NCI-H2171 treated with DMSO at 0.1 percent for 48 hours (cell line): ENCODE results near the gene AHRR.
"Not testable (repeated sequence)": the region's sequence is repeated elsewhere in the genome, so short reads cannot be mapped to it uniquely, and the experiment has no call there.

Experiments
- DNase-seq: peaks from one replicate; lab custom pipeline; 2025; lab: John Stamatoyannopoulos, UW

AHRR gene

GRCh38 chr5:321230-321725 is at the start of gene AHRR:
AHRR (plus strand) TSS chr5:321714; CDS start chr5:343903, 22,189 bp downstream.
- DNase-seq, result peak; percentile 46

- DNase-seq, result not testable (repeated sequence)
These were observed 49.7 kb upstream of the AHRR start for GRCh38 chr5:271828-272167.

GRCh38 chr5:273091-273490 is 48.4 kb upstream of the AHRR start:
- DNase-seq, result not testable (repeated sequence)

- DNase-seq, result not testable (repeated sequence)
These were observed 48.0 kb upstream of the AHRR start for GRCh38 chr5:273491-273890.

GRCh38 chr5:274346-274745 is 47.2 kb upstream of the AHRR start:
- DNase-seq, result not testable (repeated sequence)

GRCh38 chr5:278646-279045 is 42.9 kb upstream of the AHRR start:
- DNase-seq, result no peak

GRCh38 chr5:279051-279665 is 42.4 kb upstream of the AHRR start:
- not testable (repeated sequence) for DNase-seq

GRCh38 chr5:285991-286557 is 35.4 kb upstream of the AHRR start:
- DNase-seq, result no peak

- DNase-seq, result not testable (repeated sequence)
These were observed 31.3 kb upstream of the AHRR start for GRCh38 chr5:290200-290599.

GRCh38 chr5:291345-291744 is 30.2 kb upstream of the AHRR start:
- not testable (repeated sequence) for DNase-seq

- DNase-seq, result not testable (repeated sequence)
These were observed 26.7 kb upstream of the AHRR start for GRCh38 chr5:294788-295187.

- not testable (repeated sequence) for DNase-seq
These were observed 25.3 kb upstream of the AHRR start for GRCh38 chr5:296207-296606.

GRCh38 chr5:296954-297353 is 24.6 kb upstream of the AHRR start:
- DNase-seq, result not testable (repeated sequence)

- DNase-seq, result not testable (repeated sequence)
These were observed 24.1 kb upstream of the AHRR start for GRCh38 chr5:297448-297847.

GRCh38 chr5:297991-298736 is 23.4 kb upstream of the AHRR start:
- not testable (repeated sequence) for DNase-seq

GRCh38 chr5:298737-299125 is 22.8 kb upstream of the AHRR start:
- DNase-seq, result no peak

GRCh38 chr5:299921-300320 is 21.6 kb upstream of the AHRR start:
- not testable (repeated sequence) for DNase-seq

- DNase-seq, result not testable (repeated sequence)
These were observed 20.7 kb upstream of the AHRR start for GRCh38 chr5:300691-301435.

GRCh38 chr5:302416-302815 is 19.1 kb upstream of the AHRR start:
- not testable (repeated sequence) for DNase-seq

GRCh38 chr5:302966-303365 is 18.5 kb upstream of the AHRR start:
- no peak for DNase-seq

- DNase-seq, result not testable (repeated sequence)
These were observed 17.8 kb upstream of the AHRR start for GRCh38 chr5:303741-304140.

GRCh38 chr5:305050-305449 is 16.5 kb upstream of the AHRR start:
- peak; percentile 58 for DNase-seq
